ENCODE measurements around the gene GRID1. TPM values are rescaled to one million over a fixed set of nuclear protein-coding genes. Genes with fewer than 3 reads are reported as not detected.

Gene GRID1
- total and polyA plus RNA-seq, 7 experiments from 2014 or later, result not detected

GRCh38 chr10:86252079-86252478 is 114.5 kb downstream of the GRID1 start:
- Histone ChIP-seq H3K4me1 (ENCODE audit: control insufficient read depth in 2 of 2, insufficient read depth in 2 of 2, low read length in 2 of 2) (no peaks in the 10 kb centered on the region), H3K27ac (ENCODE audit: low read depth, low read length) (no peak overlapping the region), H3K27me3 (ENCODE audit: control insufficient read depth in 2 of 2, insufficient read depth in 2 of 2, low read length in 2 of 2) (no peaks in the 10 kb centered on the region), H3K4me3 (ENCODE audit: low read length) (no peak overlapping the region), H3K9me3 (ENCODE audit: control insufficient read depth in 2 of 3, low read length in 3 of 3) (peaks cover 0 to 16% (median 0%) of the 10 kb centered on the region in 3 experiments), H3K36me3 (ENCODE audit: control insufficient read depth in 2 of 3, insufficient read depth in 3 of 3, low read length in 3 of 3) (no peaks in the 10 kb centered on the region)
- intact Hi-C loops (cut with micrococcal nuclease), result no loop called here
- Mint-ChIP-seq H3K4me1 (peaks cover 0 to 6% (median 0%) of the 10 kb centered on the region in 7 donors), H3K36me3 (peaks cover 0 to 5% (median 0%) of the 10 kb centered on the region in 5 donors), H3K27me3 (peaks cover 0 to 23% (median 6%) of the 10 kb centered on the region in 5 donors), H3K4me3 (no peak overlapping the region), H3K9me3 (peaks cover 0 to 34% (median 16%) of the 10 kb centered on the region in 11 donors), H3K27ac (no peak overlapping the region)
- ATAC-seq, result no peak
- no peak for DNase-seq
- ChIA-PET CTCF (no interaction called here), POLR2A (no interaction called here)

DNA sequence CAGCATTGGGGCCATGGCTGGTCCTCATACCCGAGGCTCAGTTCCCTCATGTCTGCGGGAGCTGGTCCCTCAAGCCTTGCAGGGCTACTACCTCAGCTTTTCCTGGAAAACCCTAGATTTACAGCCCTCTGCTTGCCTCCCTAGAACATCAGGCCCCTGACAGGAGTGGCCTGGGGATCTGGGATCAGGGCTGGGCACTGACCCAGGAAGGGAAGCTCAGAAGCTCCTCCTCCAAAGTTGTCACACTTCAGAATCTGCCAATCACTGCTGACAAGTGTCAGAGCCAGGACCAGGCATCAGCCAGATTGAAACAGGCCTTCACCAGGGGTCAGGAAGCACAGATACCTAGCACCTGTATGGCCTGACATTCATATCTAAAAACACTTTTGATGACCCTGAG is 115.2 kb downstream of the GRID1 start:
- no peak overlapping the region for H3K27ac Mint-ChIP-seq
- H3K4me1 Mint-ChIP-seq, result peaks cover 0 to 6% (median 0%) of the 10 kb centered on the region in 7 donors
- ATAC-seq, result no peak
- Histone ChIP-seq H3K27ac (ENCODE audit: low read depth, low read length) (no peak overlapping the region), H3K27me3 (ENCODE audit: control insufficient read depth in 2 of 2, insufficient read depth in 2 of 2, low read length in 2 of 2) (no peaks in the 10 kb centered on the region), H3K4me3 (ENCODE audit: low read length) (no peak overlapping the region), H3K4me1 (ENCODE audit: control insufficient read depth in 2 of 2, insufficient read depth in 2 of 2, low read length in 2 of 2) (no peaks in the 10 kb centered on the region), H3K36me3 (ENCODE audit: control insufficient read depth in 2 of 3, insufficient read depth in 3 of 3, low read length in 3 of 3) (no peaks in the 10 kb centered on the region), H3K9me3 (ENCODE audit: control insufficient read depth in 2 of 3, low read length in 3 of 3) (peaks cover 0 to 16% (median 0%) of the 10 kb centered on the region in 3 experiments)
- intact Hi-C loops (cut with micrococcal nuclease), result no loop called here
- no peak overlapping the region for H3K4me3 Mint-ChIP-seq
- POLR2A ChIA-PET, result no interaction called here
- H3K27me3 Mint-ChIP-seq, result peaks cover 0 to 23% (median 5%) of the 10 kb centered on the region in 5 donors
- H3K9me3 Mint-ChIP-seq, result peaks cover 0 to 37% (median 18%) of the 10 kb centered on the region in 11 donors
- CTCF ChIA-PET, result no interaction called here
- H3K36me3 Mint-ChIP-seq, result peaks cover 0 to 4% (median 0%) of the 10 kb centered on the region in 5 donors
- no peak for DNase-seq

- ChIA-PET POLR2A (no interaction called here), CTCF (no interaction called here)
- DNase-seq (no peak), ATAC-seq (no peak)
- H3K27ac Mint-ChIP-seq, result no peak overlapping the region
- peaks cover 0 to 37% (median 18%) of the 10 kb centered on the region in 11 donors for H3K9me3 Mint-ChIP-seq
- H3K9me3 ChIP-seq (ENCODE audit: control insufficient read depth in 2 of 3, low read length in 3 of 3), result peaks cover 0 to 16% (median 0%) of the 10 kb centered on the region in 3 experiments
- intact Hi-C loops (cut with micrococcal nuclease), result no loop called here
- no peak overlapping the region for H3K4me3 ChIP-seq (ENCODE audit: low read length)
- no peak overlapping the region for H3K4me3 Mint-ChIP-seq
- no peaks in the 10 kb centered on the region for H3K27me3 ChIP-seq (ENCODE audit: control insufficient read depth in 2 of 2, insufficient read depth in 2 of 2, low read length in 2 of 2)
- H3K36me3 Mint-ChIP-seq, result peaks cover 0 to 4% (median 0%) of the 10 kb centered on the region in 5 donors
- no peaks in the 10 kb centered on the region for H3K36me3 ChIP-seq (ENCODE audit: control insufficient read depth in 2 of 3, insufficient read depth in 3 of 3, low read length in 3 of 3)
- H3K4me1 Mint-ChIP-seq, result peaks cover 0 to 6% (median 0%) of the 10 kb centered on the region in 7 donors
- peaks cover 0 to 17% (median 0%) of the 10 kb centered on the region in 5 donors for H3K27me3 Mint-ChIP-seq
- H3K27ac ChIP-seq (ENCODE audit: low read depth, low read length), result no peak overlapping the region
- H3K4me1 ChIP-seq (ENCODE audit: control insufficient read depth in 2 of 2, insufficient read depth in 2 of 2, low read length in 2 of 2), result no peaks in the 10 kb centered on the region
Observed at GRCh38 chr10:86250399-86250798, 116.2 kb downstream of the GRID1 start.

GRCh38 chr10:86249794-86250193 is 116.8 kb downstream of the GRID1 start:
- no peak for ATAC-seq
- Histone ChIP-seq H3K4me3 (ENCODE audit: low read length) (no peak overlapping the region), H3K36me3 (ENCODE audit: control insufficient read depth in 2 of 3, insufficient read depth in 3 of 3, low read length in 3 of 3) (no peaks in the 10 kb centered on the region), H3K27ac (ENCODE audit: low read depth, low read length) (no peak overlapping the region), H3K9me3 (ENCODE audit: control insufficient read depth in 2 of 3, low read length in 3 of 3) (peaks cover 0 to 16% (median 0%) of the 10 kb centered on the region in 3 experiments), H3K4me1 (ENCODE audit: control insufficient read depth in 2 of 2, insufficient read depth in 2 of 2, low read length in 2 of 2) (no peaks in the 10 kb centered on the region), H3K27me3 (ENCODE audit: control insufficient read depth in 2 of 2, insufficient read depth in 2 of 2, low read length in 2 of 2) (no peaks in the 10 kb centered on the region)
- Mint-ChIP-seq H3K27ac (no peak overlapping the region), H3K9me3 (peaks cover 0 to 37% (median 18%) of the 10 kb centered on the region in 11 donors), H3K4me1 (peaks cover 0 to 6% (median 0%) of the 10 kb centered on the region in 7 donors), H3K4me3 (no peak overlapping the region), H3K36me3 (peaks cover 0 to 4% (median 0%) of the 10 kb centered on the region in 5 donors), H3K27me3 (peaks cover 0 to 16% (median 0%) of the 10 kb centered on the region in 5 donors)
- ChIA-PET CTCF (no interaction called here), POLR2A (no interaction called here)
- intact Hi-C loops (cut with micrococcal nuclease), result no loop called here
- DNase-seq, result no peak

- Mint-ChIP-seq H3K4me3 (no peak overlapping the region), H3K27ac (no peak overlapping the region), H3K27me3 (peaks cover 0 to 16% (median 0%) of the 10 kb centered on the region in 5 donors), H3K36me3 (peaks cover 0 to 4% (median 0%) of the 10 kb centered on the region in 5 donors), H3K9me3 (peaks cover 0 to 37% (median 18%) of the 10 kb centered on the region in 11 donors), H3K4me1 (no peaks in the 10 kb centered on the region)
- ChIA-PET CTCF (no interaction called here), POLR2A (no interaction called here)
- H3K36me3 ChIP-seq (ENCODE audit: control insufficient read depth in 2 of 3, insufficient read depth in 3 of 3, low read length in 3 of 3), result no peaks in the 10 kb centered on the region
- no peak overlapping the region for H3K27ac ChIP-seq (ENCODE audit: low read depth, low read length)
- H3K4me1 ChIP-seq (ENCODE audit: control insufficient read depth in 2 of 2, insufficient read depth in 2 of 2, low read length in 2 of 2), result no peaks in the 10 kb centered on the region
- ATAC-seq (no peak), DNase-seq (no peak)
- no peaks in the 10 kb centered on the region for H3K27me3 ChIP-seq (ENCODE audit: control insufficient read depth in 2 of 2, insufficient read depth in 2 of 2, low read length in 2 of 2)
- H3K9me3 ChIP-seq (ENCODE audit: control insufficient read depth in 2 of 3, low read length in 3 of 3), result peaks cover 0 to 16% (median 0%) of the 10 kb centered on the region in 3 experiments
- intact Hi-C loops (cut with micrococcal nuclease), result no loop called here
- no peak overlapping the region for H3K4me3 ChIP-seq (ENCODE audit: low read length)
Observed at GRCh38 chr10:86248062-86248461, 118.5 kb downstream of the GRID1 start.

DNA sequence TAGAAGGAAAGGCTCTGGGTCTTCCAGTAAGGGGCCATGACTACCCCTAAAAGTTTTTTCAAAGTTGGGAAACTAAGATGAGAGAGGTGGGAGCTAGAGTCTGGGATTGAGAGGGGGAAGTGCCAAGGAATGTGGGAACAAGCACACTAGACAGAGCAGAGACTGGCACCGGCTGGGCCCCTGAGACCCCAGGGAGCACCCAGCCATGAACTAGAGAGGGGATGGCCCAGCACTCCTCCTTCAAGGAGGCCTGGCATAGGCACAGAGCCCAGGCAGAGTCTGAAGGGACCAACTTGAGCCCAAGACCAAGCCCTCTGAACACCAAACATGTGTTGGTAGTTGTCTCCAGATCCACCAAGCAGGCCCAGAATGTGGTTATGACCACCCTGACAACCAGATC is 119.0 kb downstream of the GRID1 start:
- no peaks in the 10 kb centered on the region for H3K4me1 ChIP-seq (ENCODE audit: control insufficient read depth in 2 of 2, insufficient read depth in 2 of 2, low read length in 2 of 2)
- ChIA-PET CTCF (no interaction called here), POLR2A (no interaction called here)
- Mint-ChIP-seq H3K4me1 (no peaks in the 10 kb centered on the region), H3K27ac (no peak overlapping the region), H3K27me3 (peaks cover 0 to 16% (median 0%) of the 10 kb centered on the region in 5 donors), H3K9me3 (peaks cover 0 to 37% (median 19%) of the 10 kb centered on the region in 11 donors), H3K36me3 (peaks cover 0 to 4% (median 0%) of the 10 kb centered on the region in 5 donors), H3K4me3 (no peak overlapping the region)
- intact Hi-C loops (cut with micrococcal nuclease), result no loop called here
- H3K9me3 ChIP-seq (ENCODE audit: control insufficient read depth in 2 of 3, low read length in 3 of 3), result peaks cover 0 to 16% (median 0%) of the 10 kb centered on the region in 3 experiments
- H3K27me3 ChIP-seq (ENCODE audit: control insufficient read depth in 2 of 2, insufficient read depth in 2 of 2, low read length in 2 of 2), result no peaks in the 10 kb centered on the region
- H3K36me3 ChIP-seq (ENCODE audit: control insufficient read depth in 2 of 3, insufficient read depth in 3 of 3, low read length in 3 of 3), result no peaks in the 10 kb centered on the region
- no peak overlapping the region for H3K27ac ChIP-seq (ENCODE audit: low read depth, low read length)
- no peak for DNase-seq
- H3K4me3 ChIP-seq (ENCODE audit: low read length), result no peak overlapping the region
- no peak for ATAC-seq

DNA sequence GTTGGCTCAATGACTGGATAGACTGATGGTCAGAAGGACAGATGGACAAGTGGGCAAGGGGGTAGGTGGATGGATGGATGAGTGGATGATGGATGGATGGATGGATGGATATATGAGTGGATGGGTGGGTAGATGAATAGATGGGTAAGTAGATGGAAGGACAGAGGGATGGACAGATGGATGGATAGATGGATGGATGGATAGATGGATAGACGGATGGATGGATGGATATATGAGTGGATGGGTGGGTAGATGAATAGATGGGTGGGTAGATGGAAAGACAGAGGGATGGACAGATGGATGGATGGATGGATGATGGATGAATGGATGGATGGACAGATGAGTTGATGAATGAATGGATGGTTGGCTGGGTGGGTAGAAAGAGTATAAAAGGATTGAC is 119.5 kb downstream of the GRID1 start:
- CTCF ChIA-PET, result no interaction called here
- intact Hi-C loops (cut with micrococcal nuclease), result no loop called here
- no peak overlapping the region for H3K27ac Mint-ChIP-seq

More for the DNA sequence above, 119.5 kb downstream of the GRID1 start:
- no peaks in the 10 kb centered on the region for H3K27me3 ChIP-seq (ENCODE audit: control insufficient read depth in 2 of 2, insufficient read depth in 2 of 2, low read length in 2 of 2)
- POLR2A ChIA-PET, result no interaction called here
- Mint-ChIP-seq H3K4me3 (no peak overlapping the region), H3K9me3 (peaks cover 0 to 34% (median 18%) of the 10 kb centered on the region in 11 donors), H3K27me3 (peaks cover 0 to 16% (median 0%) of the 10 kb centered on the region in 5 donors), H3K4me1 (no peaks in the 10 kb centered on the region), H3K36me3 (peaks cover 0 to 4% (median 0%) of the 10 kb centered on the region in 5 donors)
- no peak overlapping the region for H3K27ac ChIP-seq (ENCODE audit: low read depth, low read length)
- no peaks in the 10 kb centered on the region for H3K36me3 ChIP-seq (ENCODE audit: control insufficient read depth in 2 of 3, insufficient read depth in 3 of 3, low read length in 3 of 3)
- DNase-seq, result no peak
- ATAC-seq, result no peak
- peaks cover 0 to 16% (median 0%) of the 10 kb centered on the region in 3 experiments for H3K9me3 ChIP-seq (ENCODE audit: control insufficient read depth in 2 of 3, low read length in 3 of 3)
- no peak overlapping the region for H3K4me3 ChIP-seq (ENCODE audit: low read length)
- H3K4me1 ChIP-seq (ENCODE audit: control insufficient read depth in 2 of 2, insufficient read depth in 2 of 2, low read length in 2 of 2), result no peaks in the 10 kb centered on the region
